Fibroblast of mammary gland (primary cell): ENCODE results near the gene SRPK1.

Experiments
- DNase-seq: peaks from one replicate; pipeline ENCODE4 v3.0.0-alpha.2; 2010; ENCODE audit warnings: low read depth
- H3K4me3 ChIP-seq: 2 replicates; pipeline ENCODE4 v1.5.1; 2011; ENCODE audit warnings: low read depth, mild to moderate bottlenecking, low read length, moderate library complexity; ENCODE audit not compliant: control insufficient read depth
- TF ChIP-seq, protein P1 (sequence below): conservative IDR thresholded peaks from 2 replicates; pipeline ENCODE4 v1.5.1; 2011; ENCODE audit warnings: low read depth, low read length, inconsistent platforms; ENCODE audit not compliant: control insufficient read depth, insufficient read depth

SRPK1 gene

DNA sequence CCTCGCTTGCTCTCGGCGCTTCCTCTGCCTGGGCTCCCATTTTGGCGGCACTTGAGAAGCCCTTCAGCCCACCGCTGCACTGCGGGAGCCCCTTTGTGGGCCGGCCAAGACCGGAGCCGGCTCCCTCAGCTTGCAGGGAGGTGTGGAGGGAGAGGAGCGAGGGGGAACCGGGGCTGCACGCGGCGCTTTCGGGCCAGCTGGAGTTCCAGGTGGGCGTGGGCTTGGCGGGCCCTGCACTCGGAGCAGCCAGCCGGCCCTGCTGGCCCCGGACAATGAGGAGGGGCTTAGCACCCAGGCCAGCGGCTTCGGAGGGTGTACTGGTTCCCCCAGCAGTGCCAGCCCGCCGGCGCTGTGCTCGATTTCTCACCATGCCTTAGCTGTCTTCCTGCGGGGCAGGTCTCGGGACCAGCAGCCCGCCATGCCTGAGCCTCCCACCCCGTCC, 10.2 kb upstream of the SRPK1 start:
- TF ChIP-seq, protein P1, sequence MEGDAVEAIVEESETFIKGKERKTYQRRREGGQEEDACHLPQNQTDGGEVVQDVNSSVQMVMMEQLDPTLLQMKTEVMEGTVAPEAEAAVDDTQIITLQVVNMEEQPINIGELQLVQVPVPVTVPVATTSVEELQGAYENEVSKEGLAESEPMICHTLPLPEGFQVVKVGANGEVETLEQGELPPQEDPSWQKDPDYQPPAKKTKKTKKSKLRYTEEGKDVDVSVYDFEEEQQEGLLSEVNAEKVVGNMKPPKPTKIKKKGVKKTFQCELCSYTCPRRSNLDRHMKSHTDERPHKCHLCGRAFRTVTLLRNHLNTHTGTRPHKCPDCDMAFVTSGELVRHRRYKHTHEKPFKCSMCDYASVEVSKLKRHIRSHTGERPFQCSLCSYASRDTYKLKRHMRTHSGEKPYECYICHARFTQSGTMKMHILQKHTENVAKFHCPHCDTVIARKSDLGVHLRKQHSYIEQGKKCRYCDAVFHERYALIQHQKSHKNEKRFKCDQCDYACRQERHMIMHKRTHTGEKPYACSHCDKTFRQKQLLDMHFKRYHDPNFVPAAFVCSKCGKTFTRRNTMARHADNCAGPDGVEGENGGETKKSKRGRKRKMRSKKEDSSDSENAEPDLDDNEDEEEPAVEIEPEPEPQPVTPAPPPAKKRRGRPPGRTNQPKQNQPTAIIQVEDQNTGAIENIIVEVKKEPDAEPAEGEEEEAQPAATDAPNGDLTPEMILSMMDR = no peak
- H3K4me3 ChIP-seq = no peak overlapping the region
- no peak for DNase-seq

DNA sequence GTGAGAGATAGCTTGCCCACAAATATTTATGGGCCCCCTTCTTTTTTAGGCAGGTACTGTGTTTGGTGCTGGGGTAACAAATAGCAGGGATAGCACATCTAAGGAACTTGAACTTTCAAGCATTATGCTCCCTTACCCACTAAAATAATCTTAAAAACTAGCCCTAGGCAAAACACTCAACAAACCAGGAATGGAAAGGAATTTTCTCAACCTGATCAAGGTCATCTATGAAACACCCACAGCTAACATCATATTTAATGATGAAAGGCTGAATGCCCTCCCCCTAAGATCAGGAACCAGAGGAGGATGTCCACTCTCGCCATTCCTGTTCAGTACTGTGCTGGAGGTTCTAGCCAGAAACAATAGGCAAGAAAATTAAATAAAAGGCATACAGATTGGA, 8.7 kb upstream of the SRPK1 start:
- H3K4me3 ChIP-seq = no peak overlapping the region
- TF ChIP-seq, protein P1 = no peak
- no peak for DNase-seq

DNA sequence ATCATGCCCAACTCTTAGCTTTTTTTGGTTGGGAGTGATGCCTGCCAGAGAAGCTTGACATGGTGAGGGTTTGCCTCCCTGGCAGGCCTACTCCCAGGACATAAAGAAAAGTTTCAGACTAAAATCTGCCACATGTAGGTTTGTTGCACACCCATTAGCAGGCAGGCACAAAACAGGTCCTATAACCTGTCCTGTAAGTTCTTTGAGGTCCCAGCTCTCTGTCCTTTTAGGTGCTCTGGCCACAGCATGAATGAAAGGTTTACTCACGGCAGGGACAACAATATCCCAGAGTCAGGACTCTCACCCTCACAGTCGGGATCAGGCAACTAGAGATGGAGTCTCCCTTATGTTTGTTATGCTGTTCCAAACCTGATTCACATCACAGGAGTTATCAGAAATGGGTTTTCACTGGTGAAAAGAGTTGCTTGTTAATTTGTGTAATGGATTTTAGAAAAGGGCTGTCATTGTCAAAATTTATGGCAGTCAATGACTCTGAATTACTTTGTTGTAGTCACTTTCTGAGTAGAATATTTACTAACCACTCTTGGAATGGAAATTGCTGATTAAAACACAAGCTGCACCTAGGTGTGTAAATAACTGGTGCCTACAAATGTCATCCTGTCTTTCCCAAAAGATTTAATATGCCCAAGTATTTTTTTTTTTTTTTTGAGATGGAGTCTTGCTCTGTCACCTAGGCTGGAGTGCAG, 5.8 kb upstream of the SRPK1 start:
- no peak overlapping the region for H3K4me3 ChIP-seq
- TF ChIP-seq, protein P1 = no peak
- DNase-seq = no peak

DNA sequence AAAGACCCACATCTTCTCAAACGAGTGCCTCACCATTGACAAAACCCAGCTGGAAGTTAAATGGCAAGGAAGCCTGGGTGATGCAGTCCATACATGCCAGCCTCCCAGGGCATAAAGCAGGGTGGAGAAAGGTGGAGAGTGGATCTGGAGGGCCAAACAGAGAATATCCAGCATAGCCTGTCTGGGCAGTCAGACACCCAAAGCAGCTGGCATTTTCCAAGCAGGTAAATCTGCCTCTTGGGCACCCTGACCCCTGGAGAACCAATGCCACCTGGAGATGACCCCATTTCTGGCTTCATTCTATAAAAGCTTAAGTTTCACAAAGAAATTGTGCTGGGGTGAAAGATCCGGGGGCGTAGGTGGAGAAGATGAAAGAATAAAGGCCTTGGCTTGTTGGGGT, 5.1 kb upstream of the SRPK1 start:
- no peak overlapping the region for H3K4me3 ChIP-seq
- DNase-seq = no peak
- TF ChIP-seq, protein P1 = no peak

DNA sequence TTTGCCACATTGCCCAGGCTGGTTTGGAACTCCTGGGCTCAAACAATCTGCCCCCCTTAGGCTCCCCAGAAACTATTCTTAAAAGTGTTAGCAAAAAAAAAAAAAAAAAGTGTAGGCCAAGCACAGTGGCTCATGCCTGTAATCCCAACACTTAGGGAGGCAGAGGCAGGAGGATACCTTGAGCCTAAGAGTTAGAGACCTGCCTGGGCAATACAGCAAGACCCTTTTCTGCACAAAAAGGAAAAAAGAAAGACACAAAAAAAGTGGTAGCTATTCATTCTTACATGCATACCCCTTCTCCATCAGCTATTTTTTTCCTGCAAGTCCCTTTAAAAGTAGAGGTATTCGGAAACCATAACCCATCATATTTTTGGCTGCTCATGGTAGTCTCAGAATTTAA, 3.2 kb upstream of the SRPK1 start:
- DNase-seq = no peak
- no peak overlapping the region for H3K4me3 ChIP-seq
- TF ChIP-seq, protein P1 = no peak

DNA sequence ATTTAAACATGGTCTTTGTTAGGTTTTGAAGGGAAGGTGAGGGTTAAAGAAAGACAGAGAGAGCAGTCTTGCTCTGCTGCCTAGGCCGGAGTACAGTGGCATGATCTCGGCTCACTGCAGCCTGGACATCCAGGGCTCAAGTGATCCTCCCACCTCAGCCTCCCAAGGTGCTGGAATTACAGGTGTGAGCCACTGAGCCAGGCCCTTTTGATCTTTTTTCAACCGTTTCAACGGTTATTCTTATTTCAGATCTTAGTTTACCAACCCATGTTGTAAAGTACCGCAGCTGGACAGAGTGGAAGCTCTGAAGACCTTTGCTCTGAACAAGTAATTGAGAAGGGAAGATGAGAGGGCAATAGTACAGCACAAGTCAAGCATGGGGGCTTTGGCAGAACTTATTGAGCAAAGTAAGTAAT, 1.2 kb upstream of the SRPK1 start:
- DNase-seq = no peak
- TF ChIP-seq, protein P1 = no peak
- H3K4me3 ChIP-seq = no peak overlapping the region
